GM19351 (cell line): Measurements from ENCODE around the gene DIS3L2.
"Not testable (repeated sequence)": the region's sequence is repeated elsewhere in the genome, so short reads cannot be mapped to it uniquely, and the experiment has no call there.

Experiments used
- ATAC-seq: cut with Tn5 transposase; IDR thresholded peaks from one replicate; pipeline ENCODE4 v1.9.1; 2021; ENCODE audit warnings: mild to moderate bottlenecking, moderate library complexity; ENCODE audit not compliant: unreplicated experiment

The DIS3L2 gene

DNA sequence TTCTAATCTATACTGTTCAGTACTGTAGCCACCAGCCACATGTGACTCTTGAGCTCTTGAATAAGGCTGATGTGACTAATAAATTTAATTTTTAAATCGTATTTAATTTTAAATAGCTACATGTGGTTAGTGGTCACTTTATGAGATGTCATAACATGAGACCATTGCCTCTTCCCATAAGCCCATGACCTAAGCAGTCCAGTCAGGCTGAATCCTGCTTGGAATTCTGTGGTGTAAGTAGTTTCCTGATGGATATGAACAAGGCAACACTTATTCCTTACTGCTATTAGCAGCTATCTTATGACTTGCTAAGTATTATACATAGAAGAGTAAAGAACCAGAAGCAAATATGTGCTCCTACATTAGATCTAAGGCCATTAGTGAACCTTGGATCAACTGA is 150.0 kb downstream of the DIS3L2 start:
- no peak for ATAC-seq

DNA sequence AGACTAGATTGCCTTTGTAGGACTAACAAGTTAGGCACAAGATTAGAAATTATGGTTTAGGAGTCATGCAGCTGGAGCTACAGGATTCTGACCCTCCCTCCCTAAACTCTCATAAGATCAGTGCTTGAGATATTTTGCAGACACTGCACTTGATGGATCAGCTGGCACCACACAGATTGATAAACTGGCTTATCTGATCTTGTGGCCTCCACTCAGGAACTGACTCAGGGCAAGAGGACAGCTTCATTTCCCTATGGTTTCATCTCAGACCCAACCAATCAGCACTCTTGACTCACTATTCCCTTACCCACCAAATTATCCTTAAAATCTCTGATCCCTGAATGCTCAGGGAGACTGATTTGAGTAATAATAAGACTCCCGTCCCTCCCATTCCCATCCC is 152.3 kb downstream of the DIS3L2 start:
- ATAC-seq, result no peak

DNA sequence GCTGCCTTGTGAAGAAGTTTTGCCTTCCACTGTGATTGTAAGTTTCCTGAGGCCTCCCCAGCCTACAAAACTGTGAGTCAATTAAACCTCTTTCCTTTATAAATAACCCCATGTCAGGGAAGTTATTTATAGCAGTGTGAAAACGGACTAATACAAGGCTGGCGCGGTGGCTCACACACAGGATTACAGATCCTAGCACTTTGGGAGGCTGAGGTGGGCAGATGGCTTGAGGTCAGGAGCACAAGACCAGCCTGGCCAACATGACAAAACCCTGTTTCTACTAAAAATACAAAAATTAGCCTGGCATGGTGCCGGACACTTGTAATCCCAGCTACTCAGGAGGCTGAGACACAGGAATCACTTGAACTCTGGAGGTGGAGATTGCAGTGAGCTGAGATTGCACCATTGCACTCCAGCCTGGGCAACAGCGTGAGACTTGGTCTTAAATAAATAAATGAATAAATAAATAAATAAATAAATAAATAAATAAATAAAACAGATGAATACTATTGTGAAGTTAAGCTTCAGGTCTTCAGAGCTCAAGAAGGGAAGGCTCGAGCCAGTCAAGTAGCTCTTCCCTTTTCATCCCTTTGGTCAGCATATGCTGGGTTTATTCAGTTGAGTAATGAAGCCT is 154.3 kb downstream of the DIS3L2 start:
- ATAC-seq, result not testable (repeated sequence)

DNA sequence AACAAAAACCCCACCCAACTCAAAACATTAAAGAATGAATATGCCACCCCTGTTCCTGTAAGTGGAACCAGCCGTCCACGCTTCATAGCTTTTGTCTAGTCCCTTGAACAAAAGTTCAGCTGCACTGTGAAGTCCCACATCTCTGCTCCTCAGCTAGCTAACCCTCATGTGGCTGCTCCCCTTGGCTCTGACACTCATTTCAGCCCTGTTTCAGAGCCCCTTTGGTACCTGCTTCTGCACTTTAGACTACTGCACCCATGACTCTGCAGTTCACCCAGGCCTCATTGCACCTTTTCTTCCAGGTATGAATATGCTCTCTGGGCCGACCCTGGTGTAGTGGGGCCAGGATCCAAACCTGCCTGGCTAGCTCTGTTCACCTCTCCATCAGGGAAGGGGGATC is 155.3 kb downstream of the DIS3L2 start:
- ATAC-seq, result no peak

DNA sequence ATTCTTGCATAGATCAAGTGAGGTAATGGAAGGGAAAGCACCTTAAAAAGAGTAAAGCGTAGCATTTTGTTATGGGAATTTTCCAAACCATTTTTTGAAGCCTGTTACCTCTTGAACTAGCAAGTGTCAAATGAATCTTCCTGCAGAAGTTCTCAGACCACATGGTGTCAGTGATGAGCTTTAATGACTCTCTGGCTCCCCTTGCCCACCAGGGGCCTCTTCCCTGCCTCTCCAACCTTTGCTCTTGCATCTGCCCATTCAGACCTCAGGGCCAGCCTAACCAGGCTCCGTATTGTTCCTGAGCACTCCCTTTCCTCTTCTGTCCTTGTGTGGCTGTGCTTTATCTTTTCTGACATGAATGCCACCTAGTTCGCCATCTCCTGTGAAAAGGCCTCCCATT is 155.9 kb downstream of the DIS3L2 start:
- no peak for ATAC-seq

DNA sequence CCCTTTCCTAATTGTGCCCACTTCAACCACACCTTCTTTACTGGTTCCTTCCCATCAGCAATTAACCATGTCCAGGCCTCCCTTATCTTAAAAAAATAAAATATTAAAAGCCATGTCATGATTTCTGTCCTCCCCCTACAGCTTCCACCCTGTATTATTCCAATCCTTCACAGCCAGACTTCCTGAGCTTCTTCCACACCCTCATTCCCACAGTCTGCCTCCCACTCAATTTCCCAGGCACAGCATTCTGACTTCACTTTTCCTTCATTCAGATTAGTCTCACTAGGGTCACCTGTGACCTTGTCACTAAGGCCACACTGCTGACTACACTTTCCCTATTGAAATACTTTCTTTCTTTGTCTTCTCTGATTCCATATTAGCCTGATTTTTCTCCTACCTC is 159.4 kb downstream of the DIS3L2 start:
- ATAC-seq, result no peak

DNA sequence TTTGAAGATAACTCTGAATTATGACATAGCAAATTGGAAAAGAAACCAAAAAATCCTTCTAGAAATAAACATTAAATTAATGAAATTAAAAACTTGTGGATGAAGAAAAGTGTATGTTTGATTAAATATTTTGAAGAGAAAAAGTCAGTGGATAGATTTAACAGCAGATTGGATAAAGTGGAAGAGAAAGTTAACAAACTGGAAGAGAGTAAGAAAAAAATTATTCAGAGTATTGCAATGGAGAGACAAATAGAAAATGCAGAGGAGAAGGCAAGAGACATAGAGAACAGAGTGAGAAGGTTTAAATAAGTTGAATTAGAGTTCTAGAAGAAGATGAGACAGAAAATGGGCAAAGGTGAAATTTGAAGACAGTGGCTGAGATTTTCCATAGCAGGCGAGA is 162.8 kb downstream of the DIS3L2 start:
- no peak for ATAC-seq

DNA sequence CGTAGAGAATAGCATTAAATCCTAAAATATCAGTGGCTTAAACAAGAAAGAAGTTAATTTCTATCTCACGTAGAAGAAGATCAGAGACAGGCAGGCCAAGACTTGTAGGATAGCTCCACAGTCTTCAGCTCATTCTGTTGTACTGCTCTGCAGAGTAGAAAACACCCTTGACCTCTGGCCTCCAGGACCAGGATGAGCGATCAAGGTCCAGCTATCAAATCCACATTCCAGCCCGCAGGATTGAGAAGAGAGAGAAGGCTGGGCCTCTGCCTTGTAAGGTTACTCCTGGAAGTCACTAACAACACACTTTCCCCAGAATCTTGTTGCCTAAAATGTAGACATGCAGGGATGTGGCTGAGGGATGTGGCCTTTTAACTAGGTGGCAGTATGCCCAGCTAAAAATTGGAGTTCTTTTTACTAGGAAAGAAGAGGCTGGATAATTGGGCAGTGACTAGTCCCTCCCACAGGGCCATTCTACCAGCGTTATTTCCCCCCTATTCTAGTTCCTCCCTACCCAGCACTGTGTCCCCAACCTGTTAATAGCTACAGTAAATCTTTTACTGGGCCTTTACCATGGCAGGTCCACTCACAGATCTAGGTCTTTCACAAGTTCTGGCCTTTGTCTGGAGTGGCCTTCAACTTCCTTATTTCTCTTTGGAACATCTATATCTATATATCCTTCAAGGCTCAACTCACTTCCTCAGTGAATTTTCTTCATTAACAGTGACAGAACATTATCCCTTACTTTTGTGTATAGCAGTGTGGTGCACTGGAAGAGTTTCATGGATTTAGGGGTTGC is 165.0 kb downstream of the DIS3L2 start:
- ATAC-seq, result no peak

DNA sequence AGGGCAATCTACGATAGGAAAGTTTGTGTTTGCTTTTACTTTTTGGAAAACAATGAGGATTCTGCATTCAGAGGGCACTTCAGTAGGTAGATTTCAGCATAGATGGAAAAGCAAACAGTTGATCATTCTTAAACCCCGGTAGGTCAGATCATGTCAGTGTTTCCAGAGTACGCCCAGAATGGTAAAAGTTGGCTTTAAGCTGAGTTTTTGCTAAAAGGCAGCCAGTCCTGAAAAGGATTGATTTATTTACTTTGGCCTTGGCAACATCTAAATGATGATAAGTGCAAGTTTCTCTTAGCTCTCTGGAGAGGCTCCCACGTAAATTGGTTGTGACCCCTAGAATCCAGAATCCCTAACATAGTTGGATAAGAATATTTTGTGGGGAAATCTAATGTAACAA is 168.0 kb downstream of the DIS3L2 start:
- no peak for ATAC-seq

DNA sequence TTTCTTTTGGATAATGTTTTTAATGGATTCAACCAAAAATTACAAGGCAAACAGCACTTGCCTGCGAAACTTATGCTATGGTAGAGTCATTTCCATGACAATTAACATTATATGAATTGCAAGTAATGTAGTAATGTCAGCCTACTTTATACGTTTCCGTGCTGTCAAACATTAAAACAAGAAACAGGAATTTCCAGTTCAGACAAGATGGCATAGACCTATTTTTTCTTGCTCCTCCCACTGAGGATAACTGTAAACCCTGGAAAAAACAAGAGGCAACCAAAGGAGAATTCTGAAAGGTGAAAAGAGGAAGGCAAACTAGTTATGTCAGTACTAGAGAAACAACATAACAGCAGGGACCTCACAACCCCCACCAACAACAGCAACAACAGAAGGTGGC is 170.7 kb downstream of the DIS3L2 start:
- ATAC-seq, result no peak

DNA sequence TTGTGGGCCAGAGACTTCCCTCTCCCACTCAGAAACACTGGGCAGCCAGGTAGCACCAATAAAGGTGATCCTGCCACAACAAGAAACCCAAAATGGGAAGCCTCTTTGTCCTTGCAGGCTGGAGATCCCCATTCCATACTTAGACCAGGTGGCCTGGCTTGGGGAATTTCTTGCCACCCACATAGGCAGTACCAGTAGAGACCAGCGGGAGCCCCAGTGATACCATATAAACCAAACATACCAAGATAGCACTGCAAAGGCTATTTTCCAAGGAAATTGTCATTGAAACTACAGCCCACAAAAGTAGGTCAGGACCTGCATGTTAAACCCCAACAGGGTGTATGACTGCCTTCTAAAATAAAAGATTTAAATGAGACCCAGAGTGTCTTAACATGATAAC is 171.6 kb downstream of the DIS3L2 start:
- no peak for ATAC-seq

DNA sequence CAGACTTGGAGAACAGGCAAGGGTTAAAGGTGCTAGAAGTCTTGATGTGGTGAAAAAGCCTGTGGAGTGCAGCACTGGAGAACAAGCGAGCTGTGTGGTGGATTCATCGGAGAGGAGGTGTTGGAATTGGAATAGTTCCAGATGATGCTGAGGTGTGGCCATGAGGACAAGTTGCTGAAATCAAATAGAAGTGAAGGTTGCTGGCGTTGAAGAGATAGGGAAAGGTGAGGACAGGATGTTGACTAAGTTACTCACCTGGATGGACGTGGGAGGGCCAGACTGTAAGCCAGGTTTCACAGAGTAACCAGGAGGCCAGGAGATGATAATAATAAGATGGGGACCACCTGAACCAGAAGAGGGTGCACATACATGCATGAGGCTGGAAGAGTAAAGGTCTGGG is 173.4 kb downstream of the DIS3L2 start:
- no peak for ATAC-seq

DNA sequence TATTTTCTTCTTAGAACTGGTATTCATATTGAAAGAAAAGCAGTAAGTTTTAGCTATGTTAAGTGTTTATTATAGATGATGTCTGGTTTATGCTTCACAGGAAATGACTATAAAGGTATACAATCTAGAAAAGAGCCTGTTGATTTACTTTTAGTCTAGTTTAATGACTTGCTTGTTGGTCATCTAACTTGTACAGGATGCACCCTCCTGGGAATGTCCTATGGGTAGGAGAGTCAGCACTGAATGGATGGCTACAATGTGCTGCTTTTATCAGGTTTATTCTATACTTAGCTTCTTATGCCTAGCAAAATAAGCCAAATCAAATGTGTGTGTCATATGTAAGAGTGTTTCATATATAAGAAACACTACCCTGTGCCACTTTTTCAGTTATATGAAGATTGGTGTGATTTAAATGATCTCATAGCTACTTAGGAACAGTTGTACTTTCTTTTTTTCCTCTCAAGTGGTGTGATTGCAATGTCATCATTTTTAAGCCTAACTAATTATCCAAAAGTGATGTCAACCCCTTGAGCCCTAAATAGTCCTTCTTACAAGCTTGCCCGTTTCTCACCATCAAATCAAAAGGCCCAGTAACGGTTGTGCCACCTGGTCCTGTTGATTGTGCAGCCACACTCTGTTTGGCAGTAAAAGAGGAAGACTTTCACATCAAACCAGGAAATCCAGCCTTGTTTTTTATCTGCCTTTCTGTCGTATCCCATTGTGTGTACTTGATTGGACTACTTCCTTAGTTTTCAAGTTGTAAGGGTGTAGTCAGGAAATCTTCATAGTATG is 176.0 kb downstream of the DIS3L2 start:
- no peak for ATAC-seq

DNA sequence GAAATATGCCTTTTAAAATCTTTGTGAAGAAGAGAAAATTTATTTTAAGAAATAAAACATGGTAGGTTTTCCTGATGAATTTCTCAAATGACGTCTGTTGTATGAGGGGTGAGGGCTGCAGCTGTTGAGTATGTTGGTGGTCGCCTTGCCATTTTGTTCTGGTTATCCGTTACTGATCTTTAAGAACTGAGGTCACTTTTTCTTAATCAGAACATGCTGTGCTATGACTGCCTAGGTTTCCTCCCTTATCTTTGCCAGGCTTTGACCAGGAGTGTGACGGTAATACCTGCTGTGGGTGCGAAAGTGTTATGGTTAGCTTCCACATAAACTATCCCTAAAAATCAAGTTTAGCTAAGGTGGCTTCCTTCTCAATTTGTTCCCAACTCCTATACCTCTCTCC is 176.9 kb downstream of the DIS3L2 start:
- ATAC-seq, result no peak

DNA sequence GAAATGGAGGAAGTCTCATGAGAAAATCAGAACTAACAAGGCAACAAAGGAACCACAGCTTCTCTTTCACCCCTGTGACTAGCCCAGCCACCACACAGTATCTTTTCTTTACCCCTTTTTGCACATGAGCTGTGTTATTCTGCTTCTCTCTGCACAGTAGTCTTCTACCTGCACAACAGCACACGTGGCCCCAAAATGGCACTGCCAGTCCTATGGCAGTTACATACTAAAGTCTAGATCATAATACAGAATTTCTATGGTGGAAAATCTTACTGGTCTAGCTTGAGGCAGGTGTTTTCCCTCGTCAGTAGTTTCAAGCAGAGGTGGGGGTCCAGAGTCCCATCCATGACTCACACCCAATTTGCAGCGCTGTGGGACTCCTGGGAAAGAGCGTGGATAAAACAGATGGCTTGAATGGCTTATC is 177.7 kb downstream of the DIS3L2 start:
- ATAC-seq, result no peak

DNA sequence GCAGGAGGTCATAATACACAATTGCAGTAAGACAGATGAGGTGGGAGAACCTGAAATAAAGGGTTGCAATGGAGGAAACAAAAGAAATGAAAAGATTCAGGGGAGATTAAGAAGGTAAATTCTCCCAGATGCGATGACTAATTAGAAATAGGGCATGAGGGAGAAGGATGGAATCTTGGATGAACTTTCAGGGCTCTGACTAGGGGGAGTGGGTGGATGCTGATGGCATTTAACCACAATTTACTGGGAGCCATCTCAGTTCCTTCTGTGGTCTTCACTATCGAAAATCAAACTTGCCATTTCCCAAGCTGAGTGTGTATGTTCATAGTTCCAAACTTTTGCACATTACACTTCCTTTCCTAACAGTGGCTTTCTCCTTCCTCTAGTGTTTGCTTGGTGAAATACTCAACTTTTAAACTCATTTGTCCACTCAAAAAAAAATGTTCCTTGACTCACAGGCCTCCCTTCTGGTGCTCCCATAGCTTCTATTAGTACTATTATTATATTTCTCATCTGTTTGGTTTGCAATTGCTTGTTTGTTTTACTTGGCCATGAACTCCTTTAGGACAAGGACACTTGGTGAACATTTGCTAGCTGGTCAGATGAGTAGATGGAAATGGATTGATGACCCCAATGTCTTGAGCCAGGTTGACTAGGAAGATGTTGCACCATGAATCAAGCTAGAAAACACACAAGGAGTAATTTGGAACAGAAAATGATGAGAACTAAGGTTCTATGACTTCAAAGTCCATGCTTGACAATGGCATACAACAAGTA is 178.5 kb downstream of the DIS3L2 start:
- ATAC-seq, result no peak

DNA sequence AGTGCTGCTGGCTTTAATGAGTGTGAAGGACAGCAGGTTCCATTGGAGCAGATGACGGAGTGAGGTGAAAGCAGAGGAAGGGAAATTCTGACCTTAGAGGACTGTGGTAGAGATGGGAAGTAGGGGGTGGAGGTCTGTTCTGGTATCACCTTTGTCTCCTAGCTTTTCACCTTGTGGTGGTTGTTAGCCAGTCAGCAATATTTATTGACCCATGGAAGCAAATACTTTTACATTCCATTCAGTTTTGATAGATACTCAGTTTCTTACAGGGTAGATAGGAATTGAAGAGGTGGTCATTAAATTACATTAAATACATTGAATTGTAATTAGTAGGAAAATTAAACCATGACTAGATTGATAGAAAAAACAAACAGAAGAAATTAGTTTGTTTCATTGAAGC is 180.1 kb downstream of the DIS3L2 start:
- no peak for ATAC-seq

DNA sequence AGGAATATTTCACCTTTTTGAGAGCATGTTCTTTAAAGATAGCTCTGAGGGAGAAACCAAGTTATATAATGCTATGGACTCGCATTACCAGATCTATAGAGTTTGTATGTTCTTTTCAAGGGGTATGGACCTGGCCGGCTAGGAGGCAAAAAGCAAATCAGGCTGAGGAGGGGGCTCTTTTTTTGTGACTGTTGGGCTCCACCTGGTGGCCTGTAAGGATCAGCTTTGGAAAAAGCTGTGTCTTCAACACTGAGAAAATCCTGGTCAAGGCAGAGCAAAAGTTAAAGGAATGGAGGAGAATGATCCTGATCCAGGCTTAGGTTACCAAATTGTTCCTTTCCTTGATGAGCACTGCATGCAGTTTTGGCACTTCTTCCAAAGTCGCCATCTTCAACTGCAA is 180.5 kb downstream of the DIS3L2 start:
- ATAC-seq, result no peak

DNA sequence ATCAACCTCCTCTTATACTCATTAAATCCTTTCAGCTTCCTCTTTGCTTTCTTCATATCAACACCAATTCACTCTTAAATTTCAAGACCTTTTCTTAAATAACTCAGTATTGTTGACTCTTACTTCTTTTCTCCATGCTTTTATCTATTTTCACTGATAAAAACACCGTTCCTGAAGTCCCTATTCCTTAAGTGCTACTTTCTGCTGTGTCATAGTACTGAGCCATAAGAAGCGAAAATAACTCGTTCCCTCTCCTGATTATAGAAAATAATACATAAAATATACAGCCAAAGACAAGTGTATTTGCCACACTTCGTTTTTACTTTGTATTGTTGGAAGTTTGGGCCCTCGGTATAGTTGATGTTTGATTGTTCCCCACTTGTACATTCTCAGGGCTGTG is 181.0 kb downstream of the DIS3L2 start:
- no peak for ATAC-seq

DNA sequence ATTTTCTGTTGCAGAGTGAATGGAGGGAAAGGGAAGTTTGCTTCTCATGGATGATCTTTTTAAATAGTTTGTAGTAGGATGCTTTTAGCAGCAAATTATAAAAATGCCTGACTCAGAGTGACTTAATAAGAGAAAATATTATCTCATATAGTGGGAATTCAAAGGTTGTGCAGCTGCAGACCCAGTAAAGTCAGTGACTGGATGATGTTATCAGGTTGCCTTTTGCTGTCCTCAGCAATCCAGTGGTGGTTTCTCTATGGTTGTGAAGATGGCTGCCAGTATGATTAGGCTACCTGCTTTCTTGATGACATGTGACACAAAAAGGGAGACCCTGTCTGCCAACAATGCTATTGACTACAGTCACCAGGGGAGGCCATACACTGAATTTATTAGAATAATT is 184.8 kb downstream of the DIS3L2 start:
- no peak for ATAC-seq

DNA sequence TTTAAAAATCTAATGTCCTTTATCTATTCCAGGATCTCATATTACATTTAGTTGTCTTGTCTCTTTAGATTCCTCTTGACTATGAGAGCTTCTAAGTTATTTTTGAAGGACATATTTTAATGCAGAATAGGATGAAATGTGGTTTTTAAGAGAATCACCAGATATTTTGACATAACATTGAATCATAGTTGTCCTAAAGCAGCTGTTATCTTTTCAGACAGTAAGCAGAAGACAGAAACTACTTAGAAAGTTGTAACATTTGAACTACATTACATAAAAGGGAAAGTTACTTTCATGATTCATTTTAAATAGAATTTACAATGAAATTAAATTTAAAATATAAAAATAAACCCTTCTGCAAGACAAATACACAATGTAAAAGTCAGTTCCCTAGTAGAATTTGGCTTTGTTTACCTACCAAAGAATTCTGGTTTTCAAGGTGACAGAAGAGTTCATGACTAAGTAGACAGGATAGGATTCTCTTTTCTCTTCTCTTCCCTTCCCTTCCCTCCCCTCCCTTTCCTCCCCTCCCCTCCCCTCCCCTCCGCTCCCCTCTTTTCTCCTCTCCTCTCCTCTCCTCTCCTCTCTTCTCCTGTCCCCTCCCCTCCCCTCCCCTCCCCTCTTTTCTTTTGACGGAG is 186.0 kb downstream of the DIS3L2 start:
- no peak for ATAC-seq
